Trophoblast cell (in vitro differentiated cells and primary cell): ENCODE results near the gene RTN1.

Experiments
- DNase-seq, 2 donors: peaks; one replicate each; pipeline ENCODE4 v3.0.0-alpha.2; 2016
- H2AFZ ChIP-seq: 2 replicates; pipeline ENCODE4 v1.6.1; 2013; ENCODE audit warnings: low read length, moderate library complexity, mild to moderate bottlenecking; ENCODE audit not compliant: insufficient read depth, poor library complexity
- H2AK5ac ChIP-seq: 2 replicates; pipeline ENCODE4 v1.6.1; 2013; ENCODE audit warnings: mild to moderate bottlenecking, low read length
- H2BK120ac ChIP-seq: 2 replicates; pipeline ENCODE4 v1.6.1; 2013; ENCODE audit warnings: low read length, mild to moderate bottlenecking, moderate library complexity; ENCODE audit not compliant: insufficient read depth, poor library complexity
- H2BK12ac ChIP-seq: 2 replicates; pipeline ENCODE4 v1.6.1; 2013; ENCODE audit warnings: mild to moderate bottlenecking, low read length, moderate library complexity
- H2BK5ac ChIP-seq: 2 replicates; pipeline ENCODE4 v1.6.1; 2013; ENCODE audit warnings: low read length, low read depth, moderate library complexity, mild to moderate bottlenecking; ENCODE audit not compliant: poor library complexity
- H3K14ac ChIP-seq: 2 replicates; pipeline ENCODE4 v1.6.1; 2013; ENCODE audit warnings: mild to moderate bottlenecking, low read length
- H3K18ac ChIP-seq: 2 replicates; pipeline ENCODE4 v1.6.1; 2013; ENCODE audit warnings: mild to moderate bottlenecking, low read length
- H3K23ac ChIP-seq: 2 replicates; pipeline ENCODE4 v1.6.1; 2013; ENCODE audit warnings: low read length
- H3K27ac ChIP-seq: 2 replicates; pipeline ENCODE4 v1.5.1; 2013; ENCODE audit warnings: low read depth, mild to moderate bottlenecking, inconsistent platforms, low read length, moderate library complexity
- H3K27me3 ChIP-seq: 2 replicates; pipeline ENCODE4 v1.6.1; 2013; ENCODE audit warnings: inconsistent platforms, mild to moderate bottlenecking, low read length, moderate library complexity; ENCODE audit not compliant: insufficient read depth
- H3K36me3 ChIP-seq, 2 experiments: 1 replicate in 1 of 2; 2 replicates in 1 of 2; pipeline ENCODE4 v1.6.1; 2013; ENCODE audit warnings: low read length in 2 of 2, mild to moderate bottlenecking in 2 of 2, moderate library complexity in 1 of 2; ENCODE audit not compliant: insufficient read depth in 2 of 2, control insufficient read depth in 1 of 2
- H3K4ac ChIP-seq: 2 replicates; pipeline ENCODE4 v1.6.1; 2013; ENCODE audit warnings: low read depth, mild to moderate bottlenecking, low read length, moderate library complexity
- H3K4me1 ChIP-seq, 2 experiments: 1 replicate in 1 of 2; 2 replicates in 1 of 2; pipeline ENCODE4 v1.6.1; 2013; ENCODE audit warnings: low read length in 2 of 2, mild to moderate bottlenecking in 2 of 2, moderate library complexity in 1 of 2; ENCODE audit not compliant: insufficient read depth in 2 of 2, control insufficient read depth in 1 of 2
- H3K4me2 ChIP-seq: 2 replicates; pipeline ENCODE4 v1.6.1; 2013; ENCODE audit warnings: inconsistent platforms, mild to moderate bottlenecking, low read length, moderate library complexity
- H3K4me3 ChIP-seq: 2 replicates; pipeline ENCODE4 v1.5.1; 2013; ENCODE audit warnings: mild to moderate bottlenecking, low read depth, low read length, inconsistent platforms
- H3K79me1 ChIP-seq: one replicate; pipeline ENCODE4 v1.6.1; 2013; ENCODE audit warnings: low read length
- H3K79me2 ChIP-seq: 2 replicates; pipeline ENCODE4 v1.6.1; 2013; ENCODE audit warnings: low read length, mild to moderate bottlenecking; ENCODE audit not compliant: control insufficient read depth, insufficient read depth, poor library complexity
- H3K9ac ChIP-seq: 2 replicates; pipeline ENCODE4 v1.6.1; 2013; ENCODE audit warnings: mild to moderate bottlenecking, low read length
- H3K9me3 ChIP-seq: 2 replicates; pipeline ENCODE4 v1.6.1; 2013; ENCODE audit warnings: low read depth, mild to moderate bottlenecking, control low read depth, inconsistent platforms, low read length; ENCODE audit not compliant: insufficient read depth
- H4K12ac ChIP-seq: 2 replicates; pipeline ENCODE4 v1.6.1; 2013; ENCODE audit warnings: low read depth, mild to moderate bottlenecking, low read length, moderate library complexity
- H4K8ac ChIP-seq: 2 replicates; pipeline ENCODE4 v1.6.1; 2013; ENCODE audit warnings: low read depth, mild to moderate bottlenecking, low read length, moderate library complexity
- H4K91ac ChIP-seq: one replicate; pipeline ENCODE4 v1.6.1; 2013; ENCODE audit warnings: low read depth, mild to moderate bottlenecking, low read length, moderate library complexity
- WGBS: extraction: QIAGEN DNeasy Blood & Tissue Kit; methylation state at CpG from one replicate; pipeline ENCODE4 v1.1.7; 2013; ENCODE audit warnings: missing lambda C conversion rate; ENCODE audit not compliant: insufficient read length, insufficient coverage; ENCODE audit errors: extremely low coverage; 5-methylcytosine and 5-hydroxymethylcytosine counted together

RTN1 gene

GRCh38 chr14:59690426-59690825, 180.2 kb downstream of the RTN1 start:
- no peak overlapping the region for H4K8ac ChIP-seq
- no peak overlapping the region for H3K4ac ChIP-seq
- no peak overlapping the region for H3K23ac ChIP-seq
- no peak overlapping the region for H2BK5ac ChIP-seq
- no peak overlapping the region for H3K14ac ChIP-seq
- H2BK12ac ChIP-seq: no peak overlapping the region
- no peaks in the 10 kb centered on the region for H3K9me3 ChIP-seq
- no peak overlapping the region for H2AK5ac ChIP-seq
- WGBS: no CpG with 5 or more reads among the region's 1 CpG
- no peak overlapping the region for H3K18ac ChIP-seq
- no peak overlapping the region for H3K27ac ChIP-seq
- no peaks in the 10 kb centered on the region for H3K4me1 ChIP-seq
- no peaks in the 10 kb centered on the region for H3K36me3 ChIP-seq
- H3K9ac ChIP-seq: no peak overlapping the region
- H2BK120ac ChIP-seq: no peak overlapping the region
- H2AFZ ChIP-seq: no peak overlapping the region
- no peak for DNase-seq
- H3K79me1 ChIP-seq: no peaks in the 10 kb centered on the region
- no peak overlapping the region for H4K91ac ChIP-seq
- no peak overlapping the region for H4K12ac ChIP-seq
- H3K27me3 ChIP-seq: no peaks in the 10 kb centered on the region
- no peak overlapping the region for H3K4me3 ChIP-seq
- H3K79me2 ChIP-seq: no peaks in the 10 kb centered on the region
- no peak overlapping the region for H3K4me2 ChIP-seq

GRCh38 chr14:59688224-59689170, 182.1 kb downstream of the RTN1 start:
- Histone ChIP-seq H3K4me2 (no peak overlapping the region), H3K4me3 (no peak overlapping the region), H2BK5ac (no peak overlapping the region), H3K36me3 (no peaks in the 10 kb centered on the region), H3K27ac (no peak overlapping the region), H3K79me2 (no peaks in the 10 kb centered on the region), H3K18ac (no peak overlapping the region), H4K91ac (no peak overlapping the region), H4K12ac (no peak overlapping the region), H3K9me3 (no peaks in the 10 kb centered on the region), H4K8ac (no peak overlapping the region), H2BK120ac (no peak overlapping the region), H3K4me1 (no peaks in the 10 kb centered on the region), H2AK5ac (no peak overlapping the region), H3K9ac (no peak overlapping the region), H3K79me1 (no peaks in the 10 kb centered on the region), H3K27me3 (no peaks in the 10 kb centered on the region), H3K14ac (no peak overlapping the region), H2BK12ac (no peak overlapping the region), H3K23ac (no peak overlapping the region), H2AFZ (no peak overlapping the region), H3K4ac (no peak overlapping the region)
- WGBS: no CpG with 5 or more reads among the region's 8 CpGs
- DNase-seq: peak; percentile 83 to 90

GRCh38 chr14:59687663-59688062, 182.9 kb downstream of the RTN1 start:
- Histone ChIP-seq H3K9me3 (no peaks in the 10 kb centered on the region), H3K9ac (no peak overlapping the region), H3K79me1 (no peaks in the 10 kb centered on the region), H3K4ac (no peak overlapping the region), H3K23ac (no peak overlapping the region), H3K36me3 (no peaks in the 10 kb centered on the region), H4K12ac (no peak overlapping the region), H3K14ac (no peak overlapping the region), H2BK5ac (no peak overlapping the region), H3K4me1 (no peaks in the 10 kb centered on the region), H2BK12ac (no peak overlapping the region), H3K4me3 (no peak overlapping the region), H2BK120ac (no peak overlapping the region), H4K8ac (no peak overlapping the region), H4K91ac (no peak overlapping the region), H3K27ac (no peak overlapping the region), H3K18ac (no peak overlapping the region), H3K4me2 (no peak overlapping the region), H3K79me2 (no peaks in the 10 kb centered on the region), H3K27me3 (no peaks in the 10 kb centered on the region), H2AK5ac (no peak overlapping the region), H2AFZ (no peak overlapping the region)
- no peak for DNase-seq

GRCh38 chr14:59679872-59680271, 190.7 kb downstream of the RTN1 start:
- H3K79me1 ChIP-seq: no peaks in the 10 kb centered on the region
- H2BK5ac ChIP-seq: no peak overlapping the region
- no peaks in the 10 kb centered on the region for H3K27me3 ChIP-seq
- no peak overlapping the region for H3K18ac ChIP-seq
- H3K27ac ChIP-seq: no peak overlapping the region
- no peak overlapping the region for H3K4me3 ChIP-seq
- no peak overlapping the region for H3K9ac ChIP-seq
- H3K4me2 ChIP-seq: no peak overlapping the region
- no peaks in the 10 kb centered on the region for H3K4me1 ChIP-seq
- H2AFZ ChIP-seq: no peak overlapping the region
- no peaks in the 10 kb centered on the region for H3K9me3 ChIP-seq
- no peaks in the 10 kb centered on the region for H3K79me2 ChIP-seq
- no peak overlapping the region for H2BK12ac ChIP-seq
- H3K23ac ChIP-seq: no peak overlapping the region
- H3K36me3 ChIP-seq: no peaks in the 10 kb centered on the region
- no peak overlapping the region for H4K91ac ChIP-seq
- H3K14ac ChIP-seq: no peak overlapping the region
- H2BK120ac ChIP-seq: no peak overlapping the region
- DNase-seq: peak; percentile 93 to 97
- no peak overlapping the region for H2AK5ac ChIP-seq
- H4K8ac ChIP-seq: no peak overlapping the region
- H3K4ac ChIP-seq: no peak overlapping the region
- no peak overlapping the region for H4K12ac ChIP-seq
